NCI-H2227 (cell line): Measurements from ENCODE around the gene PNKP.
"Not testable (repeated sequence)": the region's sequence is repeated elsewhere in the genome, so short reads cannot be mapped to it uniquely, and the experiment has no call there.

ENCODE experiments used
- DNase-seq: peaks from one replicate; lab custom pipeline; 2025; ENCODE audit not compliant: unreplicated experiment; lab: John Stamatoyannopoulos, UW

PNKP gene

DNA sequence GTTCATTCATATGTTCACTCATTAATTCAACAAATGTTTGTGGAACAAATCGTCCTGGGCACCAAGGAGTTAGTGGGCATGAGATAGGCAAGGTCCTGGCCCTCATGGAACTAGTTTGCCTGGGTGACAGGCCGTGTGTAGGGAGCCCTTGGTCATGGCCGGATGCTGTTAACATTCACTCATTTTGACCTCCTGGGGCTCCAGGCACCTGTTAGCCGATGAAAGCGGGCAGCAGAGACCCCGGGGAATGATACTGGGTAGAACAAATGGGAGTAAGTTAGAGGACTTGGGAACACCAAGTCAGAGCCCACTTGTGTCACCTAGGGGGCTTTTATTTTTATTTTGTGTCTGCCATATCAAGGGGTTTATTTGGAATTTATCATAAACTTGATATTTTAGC, 42.7 kb downstream of the PNKP start:
- no peak for DNase-seq

DNA sequence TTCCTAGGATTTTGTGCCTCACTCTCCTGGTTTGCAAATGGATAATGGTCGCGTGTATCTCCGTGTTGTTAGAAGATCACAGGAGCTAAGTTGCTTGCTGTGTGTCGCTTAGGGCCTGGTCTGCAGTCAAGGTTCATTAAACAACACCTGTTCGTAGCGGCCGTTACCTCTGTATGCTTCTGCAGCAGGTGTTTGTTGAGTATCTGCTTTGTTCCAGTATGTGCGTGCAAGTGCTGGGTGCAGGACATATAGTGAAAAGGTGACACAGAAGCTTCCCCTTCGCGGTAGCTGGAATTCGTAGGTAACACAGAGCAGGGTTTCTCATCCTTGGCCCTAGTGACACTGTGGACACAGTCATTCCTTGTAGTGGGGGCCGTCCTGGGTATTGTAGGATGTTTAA, 43.9 kb downstream of the PNKP start:
- no peak for DNase-seq

DNA sequence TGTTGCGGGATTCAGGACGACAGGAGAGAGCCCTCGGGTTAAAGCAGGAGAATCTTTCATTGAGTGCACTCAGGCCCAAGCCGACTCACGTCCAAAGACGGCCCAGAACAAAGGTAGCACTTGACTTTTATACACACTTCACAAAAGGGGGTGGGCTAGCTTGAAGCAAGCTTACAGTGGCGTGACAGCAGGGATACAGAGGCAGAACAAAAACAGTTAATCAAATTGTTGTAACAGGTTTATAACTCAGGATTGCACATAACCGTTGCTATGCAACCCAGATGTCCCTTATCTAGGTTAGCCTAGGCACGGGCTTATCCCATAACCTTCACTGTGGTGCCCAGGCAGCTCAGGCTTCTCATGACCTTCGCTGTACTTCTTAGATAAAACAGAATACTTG, 47.3 kb downstream of the PNKP start:
- no peak for DNase-seq

DNA sequence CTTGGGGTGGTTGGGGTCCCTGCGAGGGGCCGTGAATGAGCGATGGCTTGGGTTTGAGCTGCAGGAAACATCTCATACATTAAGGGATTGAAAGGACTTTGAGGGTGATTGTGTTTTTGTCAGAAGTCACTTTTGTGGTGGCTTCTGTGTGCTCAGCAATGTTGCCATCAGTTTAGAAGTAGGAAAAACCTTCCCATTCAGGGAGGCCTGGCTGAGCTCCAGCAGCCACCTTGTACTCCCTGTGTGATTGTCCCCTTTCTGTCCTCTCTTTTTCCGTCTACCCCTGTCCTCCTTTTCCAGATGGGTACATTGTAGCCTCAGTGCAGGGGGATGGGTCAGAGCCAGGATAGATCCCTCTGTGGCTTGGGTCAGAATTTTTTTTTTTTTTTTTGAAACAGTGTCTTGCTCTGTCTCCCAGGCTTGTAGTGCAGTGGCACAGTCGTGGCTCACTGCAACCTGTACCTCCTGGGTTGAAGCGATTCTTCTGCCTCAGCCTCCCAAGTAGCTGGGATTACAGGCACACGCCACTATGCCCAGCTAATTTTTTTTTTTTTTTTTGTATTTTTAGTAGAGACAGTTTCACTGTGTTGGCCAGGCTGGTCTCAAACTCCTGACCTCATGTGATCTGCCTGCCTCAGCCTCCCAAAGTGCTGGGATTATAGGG, 47.8 kb downstream of the PNKP start:
- DNase-seq: not testable (repeated sequence)

DNA sequence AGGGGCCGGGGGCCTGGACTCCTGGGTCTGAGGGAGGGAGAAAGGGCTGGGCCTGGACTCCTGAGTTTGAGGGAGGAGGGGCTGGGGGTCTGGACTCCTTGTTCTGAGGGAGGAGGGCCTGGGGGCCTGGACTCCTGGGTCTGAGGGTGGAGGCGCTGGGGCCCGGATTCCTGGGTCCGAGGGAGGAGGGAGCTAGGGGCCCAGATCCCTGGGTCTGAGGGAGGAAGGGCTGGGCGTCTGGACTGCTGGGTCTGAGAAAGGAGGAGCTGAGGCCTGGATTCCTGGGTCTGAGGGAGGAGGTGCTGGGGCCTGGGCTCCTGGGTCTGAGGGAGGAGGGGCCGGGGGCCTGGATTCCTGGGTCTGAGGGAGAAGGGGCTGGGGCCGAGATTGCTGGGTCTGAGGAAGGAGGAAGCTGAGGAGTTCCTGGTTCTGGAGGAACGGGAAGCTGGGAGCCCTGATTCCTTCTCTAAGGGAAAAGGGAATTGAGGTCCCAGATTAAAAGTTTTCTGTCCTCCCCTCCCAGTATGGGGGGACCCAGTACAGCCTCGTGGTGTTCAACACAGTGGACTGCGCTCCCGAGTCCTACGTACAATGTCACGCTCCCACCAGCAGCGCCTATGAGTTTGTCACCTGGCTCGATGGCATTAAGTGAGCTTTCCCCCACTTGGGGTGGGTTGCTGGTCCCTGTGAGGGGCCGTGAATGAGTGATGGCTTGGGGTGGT, 48.6 kb downstream of the PNKP start:
- no peak for DNase-seq

DNA sequence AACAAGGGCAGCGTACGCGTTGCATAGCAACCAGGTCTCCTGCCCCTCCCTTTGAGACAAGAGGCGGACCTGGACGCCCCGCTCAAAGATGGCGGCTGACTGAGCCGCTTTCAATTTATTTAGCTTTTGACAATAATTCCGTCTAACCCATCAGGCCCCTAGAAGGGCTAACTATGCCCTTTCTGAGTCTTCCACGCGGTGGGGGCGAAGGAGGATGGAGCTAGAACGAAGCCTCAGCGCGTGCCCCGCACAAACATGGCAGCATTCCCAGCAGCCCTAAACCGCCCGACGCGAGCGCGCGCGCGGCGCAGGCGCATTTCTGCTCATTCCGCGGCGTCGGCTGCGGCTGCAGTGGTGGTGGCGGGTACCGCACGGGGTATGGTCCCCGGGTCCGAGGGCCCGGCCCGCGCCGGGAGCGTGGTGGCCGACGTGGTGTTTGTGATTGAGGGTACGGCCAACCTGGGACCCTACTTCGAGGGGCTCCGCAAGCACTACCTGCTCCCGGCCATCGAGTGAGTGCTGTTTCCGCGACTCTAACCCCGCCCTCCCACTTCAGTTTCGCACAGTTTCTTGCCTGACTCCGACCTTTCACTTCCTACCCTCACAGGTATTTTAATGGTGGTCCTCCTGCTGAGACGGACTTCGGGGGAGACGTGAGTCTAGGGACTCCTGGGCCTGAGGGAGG, 49.3 kb downstream of the PNKP start, which contains the start of gene MED25:
Gene MED25, plus strand, starts transcription at position 326 of the 685 bp plus-strand sequence. Its CDS starts 53 bp downstream, at position 379.
- DNase-seq: peak; percentile 88

DNA sequence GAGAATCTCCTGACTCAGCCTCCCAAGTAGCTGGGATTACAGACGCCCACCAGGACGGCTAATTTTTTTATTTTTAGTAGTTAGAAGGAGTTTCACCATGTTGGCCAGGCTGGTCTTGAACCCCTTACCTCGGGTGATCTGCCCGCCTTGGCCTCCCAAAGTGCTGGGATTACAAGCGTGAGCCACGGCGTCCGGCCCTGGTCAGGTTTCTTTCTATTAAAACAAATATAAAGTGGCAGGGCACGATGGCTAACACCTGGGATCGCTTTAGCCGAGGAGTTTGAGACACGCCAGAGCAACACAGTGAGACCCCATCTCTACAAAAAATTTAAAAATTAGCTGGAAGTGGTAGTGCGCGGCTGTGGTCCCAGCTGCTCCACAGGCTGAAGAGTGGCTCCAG, 50.8 kb downstream of the PNKP start:
- peak; percentile 16 for DNase-seq

DNA sequence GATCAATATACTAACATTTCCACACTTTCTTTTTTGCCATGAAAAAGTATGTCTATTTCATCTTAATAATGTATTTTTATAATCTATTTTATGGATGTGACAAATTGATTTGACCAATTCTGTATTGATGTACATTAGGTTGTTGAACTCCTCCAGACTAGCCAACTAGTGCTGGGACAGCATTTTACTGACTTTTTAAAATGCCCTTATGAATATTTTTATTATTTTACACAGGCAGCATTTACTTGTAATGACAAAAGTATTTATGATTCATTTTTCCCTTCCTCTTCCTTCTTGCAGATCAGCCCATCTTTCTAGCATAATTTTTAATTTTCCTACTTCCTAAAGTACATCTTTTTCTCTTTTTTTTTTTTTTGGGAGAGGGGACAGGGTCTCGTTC, 53.4 kb downstream of the PNKP start:
- no peak for DNase-seq

DNA sequence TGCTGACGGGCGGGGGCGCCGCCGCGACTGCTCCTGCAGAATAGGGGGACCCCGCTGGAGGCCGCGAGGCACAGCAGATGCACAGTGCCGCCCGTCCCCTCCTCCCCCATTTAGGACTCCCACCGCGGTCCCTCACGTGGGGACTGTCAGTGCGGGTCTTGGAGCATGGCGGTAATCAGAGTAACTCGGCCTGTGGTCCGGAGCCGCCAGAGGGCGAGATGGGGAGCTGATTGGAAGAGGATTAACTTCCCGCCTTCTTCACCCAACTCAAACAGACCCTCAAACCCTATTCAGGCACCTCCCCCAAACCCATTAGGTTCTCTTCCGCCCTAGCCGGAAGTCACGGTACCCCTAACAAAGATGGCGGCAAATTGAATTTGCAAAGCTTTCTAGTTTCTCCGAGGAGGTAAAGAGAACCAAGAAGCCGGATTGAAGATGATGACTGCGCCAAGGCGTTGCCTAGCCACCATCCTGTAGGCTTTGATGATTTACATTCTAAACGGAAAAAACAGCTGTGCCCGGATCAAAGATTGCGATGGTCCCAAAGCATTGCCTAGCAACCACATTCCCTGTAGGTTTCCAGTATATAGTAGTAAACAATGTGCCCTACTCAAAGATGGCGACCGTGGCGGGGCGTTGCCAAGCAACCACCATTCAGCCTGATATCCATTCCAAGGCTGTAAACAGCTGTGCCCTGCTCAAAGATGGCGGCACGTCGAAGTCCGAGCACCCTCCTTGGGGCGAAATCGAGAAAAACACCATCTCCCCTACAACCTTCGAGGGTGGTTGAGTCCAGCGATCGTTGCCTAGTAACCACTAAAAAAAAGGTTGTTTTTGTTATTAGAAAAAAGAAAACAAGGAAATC, 54.1 kb downstream of the PNKP start, which contains the start of gene FUZ:
Gene FUZ, minus strand, starts transcription at position 296 of the 865 bp plus-strand sequence. Its CDS starts 186 bp downstream, at position 110.
- peak; percentile 96 for DNase-seq

DNA sequence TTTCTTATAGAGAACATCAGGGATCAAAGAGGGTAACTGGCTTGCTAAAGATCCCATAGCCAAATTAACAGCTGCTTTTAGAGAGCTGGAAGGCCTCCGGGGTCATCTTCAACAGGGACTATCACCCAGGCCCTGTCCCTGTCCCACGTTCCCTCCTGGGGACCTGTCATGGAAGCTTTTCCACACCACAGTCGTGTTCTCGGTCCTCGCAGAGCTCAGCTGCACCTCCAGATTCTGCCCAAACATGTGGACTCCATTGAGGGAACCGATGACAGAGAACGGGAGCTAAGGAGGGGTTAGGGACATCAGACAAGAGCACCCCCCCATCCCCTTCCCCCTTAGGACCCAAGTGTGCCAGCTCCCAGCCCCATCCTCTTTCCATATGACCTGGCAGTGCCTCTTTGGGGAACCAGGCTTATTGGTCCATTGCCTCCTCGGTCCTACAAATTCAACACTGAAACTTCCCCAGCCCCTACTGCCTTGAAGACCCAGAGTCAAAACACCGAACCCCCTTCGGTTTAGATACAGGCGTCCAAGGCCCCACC, 54.9 kb downstream of the PNKP start:
- DNase-seq: no peak

DNA sequence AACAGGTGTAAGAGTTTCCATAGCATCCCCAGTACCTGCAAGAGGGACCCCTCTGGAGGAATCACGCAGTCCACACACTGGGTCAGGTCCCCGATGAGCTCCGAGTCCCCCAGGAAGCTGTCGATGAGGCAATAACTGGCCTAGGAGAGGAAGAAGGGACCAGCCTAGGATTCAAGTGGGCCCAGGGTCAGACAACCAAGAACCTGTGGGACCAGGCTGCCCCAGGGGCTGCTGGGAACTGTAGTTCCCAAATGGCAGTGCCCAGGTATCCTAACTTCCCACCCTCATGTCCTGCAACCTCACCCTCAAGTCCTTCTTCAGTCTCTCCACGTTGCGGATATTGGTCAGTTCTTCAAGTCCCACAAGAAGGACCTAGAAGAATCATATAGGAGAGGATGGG, 56.0 kb downstream of the PNKP start:
- no peak for DNase-seq
